HG02642 (cell line): ENCODE data around the gene MAGIX.
A peak's percentile ranks its signal among the peaks of the same experiment; 100 is the strongest.

Source experiments
- ATAC-seq: cut with Tn5 transposase; IDR thresholded peaks from one replicate; pipeline ENCODE4 v1.9.1; 2021; ENCODE audit warnings: mild to moderate bottlenecking; ENCODE audit not compliant: unreplicated experiment, poor library complexity

MAGIX gene

GRCh38 chrX:49179358-49179757 lies 16.8 kb downstream of the MAGIX start:
- ATAC-seq: no peak

DNA sequence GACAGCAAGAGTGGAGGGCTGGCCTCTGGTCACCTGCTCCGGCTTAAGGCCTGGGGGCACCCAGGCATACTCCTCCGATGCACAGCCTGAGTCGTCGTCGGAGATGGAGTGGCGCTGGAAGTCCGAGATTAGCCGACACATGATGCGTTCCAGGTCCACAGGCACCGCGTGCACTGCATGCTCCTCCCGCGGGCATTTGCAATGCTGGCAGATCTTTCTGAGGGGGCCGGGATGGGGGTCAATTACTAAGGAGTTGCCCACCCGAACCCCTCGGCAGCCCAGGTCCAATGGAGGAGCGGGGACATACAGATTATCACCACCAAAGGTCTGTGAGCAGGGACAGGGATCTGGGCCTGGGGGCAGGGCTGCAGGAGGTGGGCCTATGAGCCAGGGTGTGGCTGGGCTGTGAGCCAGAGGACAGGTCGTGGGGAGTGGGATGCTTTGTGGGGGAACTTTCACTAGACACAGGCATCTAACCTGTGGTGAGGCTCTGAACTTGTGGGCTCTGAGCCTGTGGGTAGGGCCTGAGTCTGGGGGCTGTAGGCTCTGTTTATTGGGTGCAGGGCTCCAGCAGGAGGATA lies 21.2 kb downstream of the MAGIX start:
- ATAC-seq: no peak

GRCh38 chrX:49184294-49185281 lies 22.0 kb downstream of the MAGIX start:
- peak; percentile 46 for ATAC-seq

GRCh38 chrX:49186125-49187027 lies 23.8 kb downstream of the MAGIX start, which contains the start of gene PRICKLE3:
PRICKLE3 (minus strand) TSS chrX:49186373; CDS start chrX:49186297, 76 bp downstream.
- ATAC-seq: peak; percentile 38

DNA sequence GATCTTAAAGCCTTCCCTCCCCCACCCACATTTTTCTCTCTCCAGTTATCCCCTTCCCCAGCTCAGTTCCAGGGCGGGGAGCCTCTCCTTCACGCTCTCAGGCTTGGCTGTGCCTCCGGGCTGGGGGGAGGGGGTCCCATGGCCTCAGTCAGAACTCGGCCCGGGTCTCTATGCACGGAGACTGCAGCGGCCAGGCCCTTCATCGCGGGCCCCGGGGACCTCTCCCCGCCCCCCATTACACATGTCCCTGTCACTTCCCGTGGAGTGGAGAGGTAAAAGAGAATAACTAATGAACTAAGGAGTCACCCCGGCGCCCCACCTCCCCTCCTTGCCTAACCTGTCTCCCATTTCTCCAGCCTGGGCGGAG lies 24.5 kb downstream of the MAGIX start:
- ATAC-seq: no peak

DNA sequence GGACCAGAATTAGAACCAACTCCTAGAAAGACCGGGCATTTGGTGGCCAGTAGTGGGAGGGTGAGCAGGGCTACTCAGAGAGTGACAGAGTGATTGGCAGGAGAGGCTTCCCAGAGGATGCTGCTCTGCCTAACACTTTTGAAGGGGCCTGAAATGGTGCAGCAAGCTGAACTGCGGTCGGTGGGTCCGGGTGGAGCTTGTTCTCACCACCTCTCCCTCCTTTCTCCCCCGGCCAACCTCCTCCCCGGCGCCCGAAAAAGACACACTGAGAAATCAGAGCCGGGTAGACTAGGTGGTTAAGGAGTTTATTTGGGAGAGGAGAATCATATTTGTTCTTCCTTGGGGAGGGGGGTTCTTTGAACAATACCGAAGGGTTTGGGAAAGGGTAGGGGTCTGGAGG lies 25.0 kb downstream of the MAGIX start:
- no peak for ATAC-seq

- ATAC-seq: no peak
Observed at GRCh38 chrX:49188468-49189076, 26.0 kb downstream of the MAGIX start.

GRCh38 chrX:49189606-49190005 lies 27.0 kb downstream of the MAGIX start:
- no peak for ATAC-seq

DNA sequence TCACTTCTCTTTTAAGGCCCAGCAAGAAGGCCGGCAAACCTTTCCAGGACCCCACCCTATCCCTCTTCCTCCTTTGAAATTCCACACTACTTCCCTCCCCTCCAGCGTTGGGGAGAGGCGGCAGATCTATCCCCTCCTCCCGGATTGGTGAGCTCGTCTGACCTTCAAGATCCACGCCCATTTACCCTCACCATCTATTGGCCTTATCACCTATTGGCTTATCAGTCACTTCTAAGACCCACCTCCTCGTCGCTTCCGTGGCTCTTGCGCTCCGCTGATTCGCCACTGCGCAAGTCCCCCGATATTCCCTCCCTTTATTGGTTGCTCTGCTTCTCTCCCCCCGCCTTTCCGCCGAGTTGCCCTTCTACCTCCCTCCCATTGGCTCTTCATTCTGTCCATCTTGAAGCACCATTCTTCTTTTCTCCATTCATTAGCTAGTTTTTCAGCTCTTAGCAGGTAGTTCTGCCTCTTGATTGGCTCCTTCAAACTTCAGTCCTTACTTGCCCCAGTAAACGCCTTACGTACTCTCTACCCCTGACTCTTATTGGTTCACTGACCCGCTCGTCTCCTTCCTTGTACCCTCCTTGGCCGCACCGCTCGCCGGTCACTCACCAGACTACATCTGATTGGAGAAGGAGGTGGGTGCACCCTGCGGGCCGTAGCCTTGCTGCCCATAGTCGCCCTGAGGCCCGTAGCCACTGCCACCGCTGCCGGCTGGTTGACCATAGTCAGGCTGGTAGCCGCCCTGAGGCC lies 28.4 kb downstream of the MAGIX start:
- ATAC-seq: peak; percentile 90

DNA sequence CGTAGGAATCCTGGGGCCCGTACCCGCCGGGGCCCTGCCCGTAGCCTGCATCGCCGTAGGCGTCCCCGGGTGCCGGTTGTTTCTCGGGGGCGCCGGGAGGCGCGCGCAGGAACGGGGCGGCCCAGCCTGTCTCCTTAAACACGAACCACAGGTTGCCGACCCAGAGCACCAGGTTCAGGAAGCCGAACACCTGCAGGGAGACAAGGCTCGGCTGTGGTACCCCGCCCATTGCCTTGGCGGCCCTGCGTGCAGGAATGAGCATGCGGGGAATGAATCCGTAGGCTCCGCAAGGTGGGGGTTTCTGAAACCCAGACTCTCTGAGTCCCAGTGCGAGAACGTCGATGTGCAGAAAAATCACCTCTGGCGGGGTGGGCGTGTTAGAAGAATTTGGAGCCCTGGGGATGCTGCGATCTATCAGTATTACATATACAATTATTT lies 29.0 kb downstream of the MAGIX start:
- ATAC-seq: peak; percentile 20

GRCh38 chrX:49192722-49193328 lies 30.3 kb downstream of the MAGIX start:
- no peak for ATAC-seq

GRCh38 chrX:49193542-49193964 lies 31.0 kb downstream of the MAGIX start:
- no peak for ATAC-seq

- no peak for ATAC-seq
Observed at GRCh38 chrX:49197543-49198087, 35.1 kb downstream of the MAGIX start.

DNA sequence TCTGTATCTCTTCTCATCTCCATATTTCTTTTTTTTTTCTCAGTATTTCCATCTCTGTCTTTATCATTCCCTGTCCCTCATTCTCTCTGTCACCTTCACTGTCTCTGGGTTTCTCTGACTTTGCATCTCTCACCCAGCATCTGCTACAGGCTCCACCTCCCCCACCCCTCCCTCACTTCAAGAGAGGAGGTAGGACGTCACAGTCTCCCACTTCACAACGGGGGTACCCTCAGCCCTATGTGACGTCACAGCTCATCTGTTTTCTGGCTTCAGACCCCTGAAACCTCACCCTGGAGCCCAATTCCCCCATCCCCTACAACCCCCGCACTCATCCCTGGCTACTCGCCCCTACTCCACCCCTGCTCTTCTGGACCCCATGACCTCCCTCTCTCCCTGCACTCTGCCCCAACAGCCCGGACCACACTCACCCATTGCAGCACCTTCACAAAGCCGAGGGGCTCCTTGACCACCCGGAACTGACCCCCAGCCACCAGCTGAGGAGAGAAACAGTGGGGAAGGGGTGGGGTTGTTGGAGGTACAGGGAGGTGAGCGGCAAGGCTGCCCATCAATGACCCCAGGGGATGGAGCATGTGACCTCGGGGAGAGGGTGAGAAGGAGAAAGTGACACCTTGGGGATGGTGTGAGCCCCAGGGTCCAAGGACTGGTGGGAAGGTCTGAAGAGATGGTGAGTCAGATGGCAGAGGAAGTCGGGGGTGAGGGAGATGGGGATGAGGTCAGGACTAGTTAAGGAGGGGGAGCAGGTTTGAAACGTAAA lies 36.2 kb downstream of the MAGIX start:
- no peak for ATAC-seq

GRCh38 chrX:49199315-49199595 lies 36.7 kb downstream of the MAGIX start:
- ATAC-seq: no peak

DNA sequence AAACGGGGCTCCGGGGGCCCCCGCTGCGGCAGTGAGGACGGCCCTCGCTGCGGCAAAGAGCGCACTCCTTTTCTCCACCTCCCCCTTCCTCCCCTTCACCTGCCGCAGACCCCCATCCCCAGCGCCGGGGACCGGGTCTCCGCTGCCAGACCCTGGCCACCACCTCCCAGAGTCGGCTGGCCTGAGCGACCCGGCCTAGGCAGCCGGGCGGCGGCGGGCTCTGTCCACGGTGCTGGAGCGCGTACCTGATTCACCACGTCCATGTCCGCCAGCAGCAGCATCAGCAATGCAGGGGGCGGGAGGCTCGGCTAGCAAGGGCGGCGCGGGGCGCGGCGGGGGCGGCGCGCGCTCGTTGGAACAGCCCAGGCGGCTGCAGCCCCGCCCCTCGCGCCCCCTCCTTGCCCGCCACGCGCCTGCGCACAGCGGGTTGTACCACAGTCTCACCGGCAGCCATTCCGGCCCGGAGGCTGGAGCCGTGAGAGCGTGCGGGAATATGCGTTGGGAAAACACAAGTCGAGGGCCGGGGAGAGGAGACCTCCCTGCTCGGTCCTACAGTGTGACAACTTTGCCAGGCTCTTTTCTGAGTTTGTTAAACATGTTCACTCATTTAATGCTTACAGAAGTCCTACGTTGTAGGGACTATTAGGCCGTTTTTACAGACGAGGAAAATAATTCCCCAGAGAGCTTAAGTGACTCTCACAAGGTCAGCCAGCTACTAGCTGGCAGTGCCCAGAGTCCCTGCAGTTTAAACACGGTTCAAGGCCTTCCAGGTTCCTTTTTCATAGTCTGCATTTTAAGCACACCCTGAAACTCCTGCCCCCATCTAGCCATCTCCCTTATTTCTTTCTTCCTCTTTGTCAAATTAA lies 37.6 kb downstream of the MAGIX start, which contains the start of gene SYP:
Gene SYP (minus strand): TSS at position 288 of the 866 bp plus-strand sequence. CDS start 7 bp downstream, at position 281.
- peak; percentile 96 for ATAC-seq

GRCh38 chrX:49202022-49202421 lies 39.5 kb downstream of the MAGIX start:
- no peak for ATAC-seq
